Measurements from ENCODE around the gene HAUS1.
A peak's percentile ranks its signal among the peaks of the same experiment; 100 is the strongest.

Gene HAUS1, protein sequence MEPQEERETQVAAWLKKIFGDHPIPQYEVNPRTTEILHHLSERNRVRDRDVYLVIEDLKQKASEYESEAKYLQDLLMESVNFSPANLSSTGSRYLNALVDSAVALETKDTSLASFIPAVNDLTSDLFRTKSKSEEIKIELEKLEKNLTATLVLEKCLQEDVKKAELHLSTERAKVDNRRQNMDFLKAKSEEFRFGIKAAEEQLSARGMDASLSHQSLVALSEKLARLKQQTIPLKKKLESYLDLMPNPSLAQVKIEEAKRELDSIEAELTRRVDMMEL

DNA sequence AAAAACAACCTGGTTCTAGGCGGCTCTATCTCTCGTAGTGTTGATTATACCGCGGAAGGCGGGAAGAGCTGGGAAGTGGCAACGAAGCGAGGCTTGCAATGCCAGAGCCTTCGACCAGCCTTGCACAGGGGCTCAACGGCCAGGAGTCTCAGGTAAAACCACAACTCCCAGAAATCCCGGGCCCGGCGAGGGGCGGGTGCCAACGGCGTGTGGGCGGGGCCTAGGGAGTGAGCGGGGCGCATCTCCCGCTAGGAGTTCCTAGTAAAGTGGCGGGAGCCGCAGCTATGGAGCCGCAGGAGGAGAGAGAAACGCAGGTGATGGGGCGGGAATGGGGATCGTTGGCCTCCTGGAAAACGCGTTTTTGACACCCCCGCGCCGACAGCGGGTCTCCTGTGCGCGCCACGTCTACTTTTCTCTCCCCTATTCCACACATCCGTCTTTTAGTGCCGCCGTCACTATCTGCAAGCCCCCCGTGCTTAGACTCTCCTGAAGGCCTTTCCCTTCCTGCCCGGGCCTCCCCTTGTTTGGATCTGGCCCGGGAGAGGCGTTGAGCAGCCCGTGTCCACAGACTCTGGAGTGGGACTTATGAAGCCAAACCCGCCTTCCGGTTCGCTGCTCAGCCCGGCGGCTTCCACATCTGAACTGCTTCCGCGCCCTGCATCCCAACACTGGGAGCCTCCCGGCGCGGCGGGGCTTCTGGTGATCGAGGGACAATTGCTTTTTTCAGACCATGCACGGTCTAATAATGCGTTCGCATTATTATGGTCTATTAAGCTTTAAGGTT, at the start of gene HAUS1:
TSS of gene HAUS1 (plus strand) at position 258 of the 784 bp plus-strand sequence. CDS start at position 285, 27 bp downstream.
- TF ChIP-seq ZNF274 (IDR thresholded peaks at IDR 0.05; ENCODE audit: low read depth, low read length): no peak
- peak within 1 kb of the TSS; percentile 71 for H3K4me3 ChIP-seq (ENCODE audit: low read length)

DNA sequence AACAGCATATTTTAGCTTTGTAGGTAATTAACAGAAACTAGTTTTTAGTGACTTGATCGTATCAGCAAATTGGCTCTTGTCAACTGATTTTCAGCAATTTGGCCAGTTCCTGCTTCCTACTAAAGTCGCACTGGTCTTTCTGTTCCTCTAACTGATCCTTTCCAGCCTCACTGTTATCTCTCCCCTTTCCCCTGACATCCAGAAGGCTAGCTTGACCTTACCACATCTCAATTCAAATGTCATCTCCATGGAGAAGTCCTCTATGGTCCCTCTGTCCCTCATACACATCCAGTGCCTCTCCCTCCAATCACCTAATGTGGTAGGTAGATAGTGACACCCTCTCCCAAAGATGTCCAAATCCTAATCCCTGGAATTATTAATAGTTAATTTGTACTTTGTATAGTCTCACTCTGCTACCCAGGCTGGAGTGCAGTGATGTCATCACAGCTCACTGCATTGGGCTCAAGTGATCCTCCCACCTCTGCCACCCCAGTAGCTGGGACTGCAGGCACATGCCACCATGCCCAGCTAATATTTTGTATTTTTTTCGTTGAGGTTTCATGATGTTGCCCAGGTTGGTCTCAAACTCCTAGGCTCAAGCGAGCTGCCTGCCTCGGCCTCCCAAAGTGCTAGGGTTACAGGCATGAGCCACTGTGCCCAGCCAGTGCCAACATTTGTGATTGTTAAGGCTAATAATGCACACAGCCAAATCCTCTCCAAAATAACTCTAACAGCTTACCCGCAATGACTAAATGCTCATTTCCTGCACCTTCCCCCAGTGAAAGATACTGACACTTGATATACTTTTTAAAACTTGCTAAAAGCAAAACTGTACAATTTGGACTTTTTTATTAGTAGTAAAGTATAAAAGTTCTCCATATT, 49.0 kb upstream of the HAUS1 start:
- no peak for TF ChIP-seq ZNF274 (IDR thresholded peaks at IDR 0.05; ENCODE audit: low read depth, low read length)
- H3K4me3 ChIP-seq (ENCODE audit: low read length): no peak overlapping the region; the same call in 1 of the 2 replicates

GRCh38 chr18:46055838-46056230, 48.4 kb upstream of the HAUS1 start:
- no peak for TF ChIP-seq ZNF274 (IDR thresholded peaks at IDR 0.05; ENCODE audit: low read depth, low read length)
- H3K4me3 ChIP-seq (ENCODE audit: low read length): no peak overlapping the region; the same call in 1 of the 2 replicates

DNA sequence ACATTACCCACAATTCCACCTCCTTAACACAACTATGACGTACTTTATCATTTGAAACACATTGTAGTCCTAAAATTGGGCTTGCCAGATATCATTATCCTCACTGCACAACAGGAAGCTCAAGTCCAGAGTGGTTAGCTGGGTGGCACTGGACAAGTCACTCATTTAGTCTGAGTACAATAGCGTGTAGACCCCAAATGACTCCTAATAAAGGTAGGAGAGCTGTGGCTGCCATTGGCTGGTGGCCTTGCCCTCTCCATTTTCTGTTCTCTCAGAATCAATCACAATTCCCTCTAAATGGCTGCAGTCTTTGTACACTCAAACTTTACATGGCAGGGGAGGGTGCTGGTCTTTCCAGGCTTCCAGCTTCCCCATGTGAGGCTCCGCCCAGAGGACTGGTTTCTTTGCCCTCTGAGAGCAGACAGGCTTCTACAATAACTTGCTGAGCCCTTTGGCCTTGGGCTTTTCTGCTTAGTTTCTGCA, 43.8 kb upstream of the HAUS1 start:
- no peak for TF ChIP-seq ZNF274 (IDR thresholded peaks at IDR 0.05; ENCODE audit: low read depth, low read length)
- H3K4me3 ChIP-seq (ENCODE audit: low read length): no peak overlapping the region

GRCh38 chr18:46061387-46061786, 42.8 kb upstream of the HAUS1 start:
- no peak for TF ChIP-seq ZNF274 (IDR thresholded peaks at IDR 0.05; ENCODE audit: low read depth, low read length)
- no peak overlapping the region for H3K4me3 ChIP-seq (ENCODE audit: low read length)

DNA sequence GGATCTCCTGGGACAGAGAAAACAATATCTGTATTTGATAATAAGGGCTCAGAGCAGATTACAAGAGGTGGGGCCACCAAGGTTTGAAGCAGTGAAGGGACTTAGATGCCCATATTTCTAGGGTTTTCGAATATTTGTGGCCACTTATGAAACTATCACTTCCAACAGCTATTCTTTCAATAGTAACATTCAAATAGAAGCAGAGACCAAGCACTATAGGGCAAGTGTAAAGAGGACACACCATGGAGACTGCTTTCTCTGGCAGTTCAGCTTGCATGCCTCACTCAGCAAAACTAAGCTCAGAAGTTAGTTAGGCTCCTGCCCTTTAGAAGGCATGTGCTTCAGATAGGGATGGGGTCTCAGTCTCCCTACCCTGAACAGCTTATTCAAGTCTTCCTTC, 42.4 kb upstream of the HAUS1 start:
- H3K4me3 ChIP-seq (ENCODE audit: low read length): no peak overlapping the region
- TF ChIP-seq ZNF274 (IDR thresholded peaks at IDR 0.05; ENCODE audit: low read depth, low read length): no peak

DNA sequence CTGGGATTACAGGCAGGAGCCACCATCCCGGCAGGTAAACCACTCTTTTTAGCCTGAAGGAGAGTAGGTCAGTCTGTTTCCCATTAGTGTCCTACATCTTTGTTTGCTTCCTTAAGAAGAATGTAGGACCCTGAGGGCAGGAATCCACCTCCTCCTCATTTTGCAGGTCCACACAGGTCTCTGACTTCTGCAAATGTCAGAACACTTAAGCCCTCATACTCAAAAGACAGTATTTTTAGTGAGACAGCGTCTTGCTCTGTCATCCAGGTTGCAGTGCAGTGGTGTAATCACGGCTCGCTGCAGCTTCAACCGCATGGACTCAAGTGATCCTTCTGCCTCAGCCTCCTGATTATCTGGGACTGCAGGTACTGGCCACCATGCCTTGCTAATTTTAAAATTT, 41.4 kb upstream of the HAUS1 start:
- no peak for TF ChIP-seq ZNF274 (IDR thresholded peaks at IDR 0.05; ENCODE audit: low read depth, low read length)
- no peak overlapping the region for H3K4me3 ChIP-seq (ENCODE audit: low read length)

DNA sequence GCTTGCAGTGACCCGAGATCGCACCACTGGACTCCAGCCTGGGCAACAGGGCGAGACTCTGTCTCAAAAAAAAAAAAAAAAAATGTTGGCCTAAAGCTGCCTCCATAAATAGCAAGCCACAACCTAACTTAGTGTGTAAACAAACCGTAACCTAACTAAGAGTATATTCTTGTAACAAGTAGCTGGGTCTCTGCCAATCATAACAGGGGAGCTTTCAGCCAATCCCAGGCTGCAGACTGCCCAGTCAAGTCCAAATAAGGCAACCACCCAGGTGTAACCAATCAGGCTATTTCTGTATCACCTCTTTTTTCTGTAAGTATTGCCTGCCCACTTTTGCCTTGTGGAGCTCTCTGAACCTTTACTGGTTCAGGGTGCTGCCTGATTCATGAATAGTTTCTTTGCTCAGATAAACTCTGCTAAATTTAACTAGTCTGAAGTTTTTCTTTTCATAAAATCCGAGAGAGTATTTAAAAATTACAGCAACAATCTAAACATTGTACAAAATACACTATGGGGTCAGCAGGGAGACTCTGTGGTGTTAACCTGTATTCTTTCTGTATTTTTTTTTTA, 36.7 kb upstream of the HAUS1 start:
- no peak overlapping the region for H3K4me3 ChIP-seq (ENCODE audit: low read length)
- no peak for TF ChIP-seq ZNF274 (IDR thresholded peaks at IDR 0.05; ENCODE audit: low read depth, low read length)

DNA sequence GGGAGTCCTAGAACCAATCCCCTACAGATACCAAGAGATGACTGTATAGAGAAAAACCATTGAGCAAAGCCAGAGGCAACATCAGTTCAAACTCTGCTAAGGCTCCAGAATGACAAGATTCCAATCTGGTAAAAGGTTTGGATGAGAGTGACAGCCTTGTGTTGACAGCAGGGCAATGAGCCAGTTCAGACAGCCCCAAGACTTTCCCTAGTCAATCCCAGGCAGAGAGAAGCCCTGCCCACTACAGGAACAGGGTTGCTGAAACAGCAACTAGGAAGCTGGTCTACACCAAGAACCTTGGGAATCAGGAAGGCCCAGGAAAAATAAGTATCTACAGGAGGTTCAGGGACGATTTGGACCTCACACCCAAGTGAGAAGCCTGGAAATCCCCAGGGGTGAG, 35.4 kb upstream of the HAUS1 start:
- no peak overlapping the region for H3K4me3 ChIP-seq (ENCODE audit: low read length)

DNA sequence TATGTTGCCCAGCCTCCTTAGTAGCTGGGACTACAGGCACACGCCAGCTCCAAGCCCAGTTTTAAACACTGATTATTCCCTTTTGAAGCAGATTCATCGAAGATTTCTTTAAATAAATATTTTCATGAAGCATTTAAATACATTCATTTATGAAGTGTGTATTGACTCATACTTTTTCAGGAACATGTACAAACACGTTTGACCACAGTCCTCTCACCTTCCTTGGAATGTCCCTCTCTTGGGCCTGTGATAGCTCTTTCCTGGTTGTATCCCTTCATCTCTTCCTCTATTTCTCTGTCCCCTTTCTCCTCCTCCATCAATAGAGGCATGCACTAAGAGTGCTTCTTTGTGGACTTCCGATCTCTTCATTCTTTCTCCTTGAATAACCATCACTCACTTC, 34.7 kb upstream of the HAUS1 start:
- no peak overlapping the region for H3K4me3 ChIP-seq (ENCODE audit: low read length)
- TF ChIP-seq ZNF274 (IDR thresholded peaks at IDR 0.05; ENCODE audit: low read depth, low read length): no peak

More for the DNA sequence above, 35.4 kb upstream of the HAUS1 start:
- TF ChIP-seq ZNF274 (IDR thresholded peaks at IDR 0.05; ENCODE audit: low read depth, low read length): no peak

DNA sequence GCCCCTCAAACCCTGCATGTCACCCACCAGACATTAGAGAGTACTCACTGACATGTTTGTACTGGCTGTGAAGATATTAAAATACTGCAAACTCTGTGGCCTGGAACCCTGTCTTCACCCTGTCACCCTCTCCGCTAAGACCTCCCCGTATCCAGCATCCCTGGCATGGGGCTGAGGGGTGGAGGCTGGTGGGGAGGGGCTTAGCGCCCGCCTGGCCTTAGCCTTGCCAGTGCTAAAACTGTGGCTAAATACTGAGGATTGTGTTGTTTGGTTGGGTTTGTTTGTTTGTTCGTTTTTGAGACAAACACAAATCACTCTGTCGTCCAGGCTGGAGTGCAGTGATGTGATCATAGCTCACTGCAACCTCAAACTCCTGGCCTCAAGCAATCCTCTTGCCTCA, 34.0 kb upstream of the HAUS1 start:
- no peak for TF ChIP-seq ZNF274 (IDR thresholded peaks at IDR 0.05; ENCODE audit: low read depth, low read length)
- no peak overlapping the region for H3K4me3 ChIP-seq (ENCODE audit: low read length)

DNA sequence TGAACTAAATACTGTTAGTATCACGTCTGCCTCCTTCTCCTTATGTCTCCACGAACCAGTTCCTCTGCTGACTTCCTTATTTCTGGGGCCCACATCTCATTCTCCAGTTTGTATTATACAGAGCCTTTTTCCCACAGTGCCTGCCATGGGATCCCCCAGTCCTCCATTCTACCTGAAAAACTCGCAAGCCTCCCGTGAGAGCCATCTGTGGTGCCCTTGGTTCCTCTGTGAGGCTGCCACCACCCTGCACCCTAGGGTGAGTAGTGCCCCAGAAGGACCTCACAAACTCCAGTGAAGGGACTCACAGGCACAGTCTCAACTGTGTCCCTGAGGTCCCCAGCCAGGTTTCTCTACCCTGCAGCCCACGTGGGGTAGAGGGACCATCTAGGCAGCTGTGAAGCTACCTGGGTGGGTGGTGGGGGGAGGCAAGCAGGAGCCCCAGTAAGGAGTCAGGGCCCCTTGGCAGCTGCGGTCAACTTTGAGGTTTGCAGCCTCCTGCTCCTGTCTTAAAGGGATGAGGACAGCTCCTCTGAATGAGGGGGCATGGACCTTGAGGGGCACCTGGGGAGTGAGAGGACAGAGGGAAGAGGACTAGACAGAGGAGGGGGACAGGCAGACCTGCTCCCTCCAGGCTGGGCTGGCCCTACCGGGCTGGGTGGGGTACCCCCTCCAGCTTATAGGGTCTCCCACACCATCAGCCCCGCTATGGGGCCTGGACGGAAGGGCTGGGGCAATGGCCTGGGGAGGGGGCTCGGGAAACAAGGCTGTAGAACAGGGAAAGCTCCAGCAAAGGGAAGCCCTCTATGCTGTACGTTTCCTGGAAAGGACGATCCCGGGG, 33.2 kb upstream of the HAUS1 start:
- peak overlapping the region; percentile 76 for H3K4me3 ChIP-seq (ENCODE audit: low read length)
- TF ChIP-seq ZNF274 (IDR thresholded peaks at IDR 0.05; ENCODE audit: low read depth, low read length): no peak
